22Rv1 (cell line): ENCODE results near the gene SNIP1.
"Not testable (repeated sequence)": the region's sequence is repeated elsewhere in the genome, so short reads cannot be mapped to it uniquely, and the experiment has no call there.

Experiments used
- H3K27ac ChIP-seq: fragments of 450-650 bp; 2 replicates; pipeline ENCODE4 v1.5.1; 2017
- CTCF ChIP-seq: fragments of 450-650 bp; IDR thresholded peaks from 2 replicates; pipeline ENCODE4 v1.5.1; 2017; ENCODE audit warnings: mild to moderate bottlenecking
- ZFX ChIP-seq: fragments of 450-650 bp; IDR thresholded peaks from 2 replicates; pipeline ENCODE4 v1.6.1; 2017; ENCODE audit warnings: antibody characterized with exemption, borderline replicate concordance

The SNIP1 gene

DNA sequence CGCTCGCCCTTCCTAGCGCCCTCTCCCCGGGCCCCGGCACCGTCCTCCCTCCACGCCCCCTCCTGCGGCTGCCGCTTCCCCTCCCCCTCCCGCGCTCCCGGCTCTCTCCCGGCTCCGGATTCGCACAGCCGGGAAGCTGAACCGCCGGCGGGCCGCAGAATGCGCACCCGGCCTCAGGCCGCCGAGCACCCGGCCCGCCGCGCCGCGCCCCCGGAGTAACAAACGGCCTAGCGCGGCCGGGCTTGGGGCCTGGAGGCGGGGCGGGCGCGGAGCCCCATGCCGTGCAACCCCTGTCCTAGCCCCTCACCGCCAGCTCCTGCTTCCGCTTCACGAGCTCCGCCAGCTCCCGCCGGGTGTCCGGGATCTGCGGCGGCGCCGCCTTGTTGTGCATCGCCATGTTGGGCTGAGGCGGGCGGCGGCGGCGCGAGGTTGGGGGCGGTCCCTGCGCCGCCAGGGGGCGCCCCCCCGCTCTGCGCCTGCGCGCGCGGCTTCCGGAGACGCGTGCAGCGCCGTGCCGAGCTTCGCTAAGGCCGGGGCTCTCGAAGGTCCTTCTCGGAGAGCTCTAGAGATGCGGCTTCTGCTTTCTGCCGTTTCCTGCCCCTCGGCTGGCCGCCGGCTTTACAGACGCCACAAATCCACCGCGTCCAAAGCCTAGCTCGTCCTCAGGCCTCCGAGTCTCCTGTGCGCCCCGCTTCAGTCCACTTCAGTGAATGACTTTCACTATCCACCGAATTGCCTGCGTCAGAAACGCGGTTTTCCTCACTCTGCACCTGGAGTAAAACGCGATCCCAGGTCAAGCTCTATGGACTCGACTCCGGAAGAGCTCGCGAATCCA is 39.5 kb downstream of the SNIP1 start, which contains the start of gene MEAF6:
Gene MEAF6 (minus strand): TSS at position 417 of the 835 bp plus-strand sequence. CDS start 20 bp downstream, at position 397.
- peak within 1 kb of the TSS; percentile 64 for H3K27ac ChIP-seq
- peak; percentile 90 for TF ChIP-seq CTCF
- no peak for TF ChIP-seq ZFX

DNA sequence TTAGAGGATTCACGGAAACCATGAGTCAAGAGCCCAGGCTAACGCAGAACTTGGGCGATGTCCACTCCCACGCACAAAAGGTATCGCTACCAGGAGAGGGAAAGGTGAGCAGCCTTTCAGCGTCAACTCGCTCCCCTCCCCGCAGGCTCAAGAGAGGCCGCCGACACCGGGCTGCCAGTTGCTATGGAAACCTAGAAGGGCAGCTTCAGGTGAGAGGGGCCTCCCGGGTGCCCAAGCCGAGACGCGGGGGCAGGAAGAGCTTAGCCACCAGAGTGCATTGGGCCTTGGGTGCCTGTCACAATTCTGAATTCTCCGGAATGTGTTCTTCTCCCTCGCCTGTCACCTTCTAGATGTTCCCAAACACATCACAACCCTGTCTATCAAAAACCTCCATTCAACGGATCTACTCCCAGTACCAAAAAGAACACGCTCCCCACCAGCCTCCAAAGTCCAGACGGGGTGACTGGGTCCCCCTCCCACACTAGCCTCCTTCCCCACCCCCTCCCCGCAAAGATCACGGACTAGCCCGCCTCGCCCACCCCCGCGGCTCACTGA is 40.2 kb downstream of the SNIP1 start:
- TF ChIP-seq ZFX (no peak), CTCF (no peak)
- H3K27ac ChIP-seq = peak overlapping the region; percentile 64

DNA sequence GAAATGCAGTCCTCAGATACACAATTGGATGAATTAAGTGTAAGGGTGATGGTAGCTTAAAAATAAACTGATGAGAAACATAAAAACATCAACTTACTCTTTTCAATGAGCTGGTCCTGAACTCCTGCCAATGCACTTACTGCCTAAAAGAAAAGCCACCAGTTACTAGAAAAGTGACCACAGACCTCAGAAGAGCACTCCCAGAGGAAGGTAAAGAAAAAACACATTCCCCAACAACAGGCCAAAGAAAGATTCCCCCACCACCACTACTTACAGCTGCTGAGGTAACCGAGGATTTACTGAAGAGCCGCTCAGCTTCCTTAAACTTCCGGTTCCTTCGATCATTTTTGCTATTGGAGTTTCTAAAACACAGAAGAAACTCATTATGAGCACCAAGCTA is 44.9 kb downstream of the SNIP1 start:
- no peak for TF ChIP-seq ZFX
- TF ChIP-seq CTCF = peak; percentile 26
- no peak overlapping the region for H3K27ac ChIP-seq

- TF ChIP-seq ZFX (no peak), CTCF (no peak)
- H3K27ac ChIP-seq = no peak overlapping the region
These were observed 47.4 kb downstream of the SNIP1 start for GRCh38 chr1:37506740-37507139.

DNA sequence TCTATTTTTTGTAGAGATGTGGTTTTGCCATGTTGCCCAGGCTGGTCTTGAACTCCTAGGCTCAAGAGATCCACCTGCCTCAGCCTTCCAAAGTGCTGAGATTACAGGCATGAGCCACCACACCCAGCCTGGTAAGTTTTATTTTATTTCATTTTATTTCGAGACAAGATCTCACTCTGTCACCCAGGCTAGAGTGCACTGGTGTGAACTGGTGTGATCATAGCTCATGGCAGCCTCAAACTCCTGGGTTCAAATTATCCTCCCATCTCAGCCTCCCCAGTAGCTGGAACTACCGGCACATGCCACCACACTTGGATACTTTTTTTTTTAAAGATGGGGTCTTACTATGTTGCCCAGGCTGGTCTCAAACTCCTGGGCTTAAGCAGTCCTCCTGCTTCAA is 51.3 kb downstream of the SNIP1 start:
- H3K27ac ChIP-seq = not testable (repeated sequence)

DNA sequence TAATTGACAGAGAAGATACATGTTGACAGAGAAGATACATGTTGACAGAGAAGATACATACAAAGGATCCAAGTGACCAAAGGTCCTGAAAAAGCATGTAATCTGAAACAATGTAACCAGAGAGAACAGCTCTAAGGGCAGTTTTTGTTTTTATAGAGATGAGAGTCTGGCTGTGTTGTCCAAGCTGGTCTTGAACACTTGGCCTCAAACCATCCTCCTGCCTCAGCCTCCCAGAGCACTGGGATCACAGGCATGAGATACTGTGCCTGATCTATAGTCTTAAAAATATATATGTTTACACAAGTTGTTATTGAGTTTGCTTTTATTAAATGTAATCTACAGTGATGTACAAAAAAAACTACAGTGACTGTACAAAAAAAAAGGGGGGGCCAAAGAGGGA is 52.0 kb downstream of the SNIP1 start:
- TF ChIP-seq CTCF (no peak), ZFX (no peak)
- H3K27ac ChIP-seq = no peak overlapping the region

GRCh38 chr1:37501661-37502060 is 52.4 kb downstream of the SNIP1 start:
- TF ChIP-seq CTCF (no peak), ZFX (no peak)
- H3K27ac ChIP-seq = no peak overlapping the region
